Measurements from ENCODE around the gene ALPP. TPM values are rescaled to one million over a fixed set of nuclear protein-coding genes. Genes with fewer than 3 reads are reported as not detected.
"Not testable (repeated sequence)": the region's sequence is repeated elsewhere in the genome, so short reads cannot be mapped to it uniquely, and the experiment has no call there.

ALPP gene
- total RNA-seq, 2 donors from 2014 or later: not detected

DNA sequence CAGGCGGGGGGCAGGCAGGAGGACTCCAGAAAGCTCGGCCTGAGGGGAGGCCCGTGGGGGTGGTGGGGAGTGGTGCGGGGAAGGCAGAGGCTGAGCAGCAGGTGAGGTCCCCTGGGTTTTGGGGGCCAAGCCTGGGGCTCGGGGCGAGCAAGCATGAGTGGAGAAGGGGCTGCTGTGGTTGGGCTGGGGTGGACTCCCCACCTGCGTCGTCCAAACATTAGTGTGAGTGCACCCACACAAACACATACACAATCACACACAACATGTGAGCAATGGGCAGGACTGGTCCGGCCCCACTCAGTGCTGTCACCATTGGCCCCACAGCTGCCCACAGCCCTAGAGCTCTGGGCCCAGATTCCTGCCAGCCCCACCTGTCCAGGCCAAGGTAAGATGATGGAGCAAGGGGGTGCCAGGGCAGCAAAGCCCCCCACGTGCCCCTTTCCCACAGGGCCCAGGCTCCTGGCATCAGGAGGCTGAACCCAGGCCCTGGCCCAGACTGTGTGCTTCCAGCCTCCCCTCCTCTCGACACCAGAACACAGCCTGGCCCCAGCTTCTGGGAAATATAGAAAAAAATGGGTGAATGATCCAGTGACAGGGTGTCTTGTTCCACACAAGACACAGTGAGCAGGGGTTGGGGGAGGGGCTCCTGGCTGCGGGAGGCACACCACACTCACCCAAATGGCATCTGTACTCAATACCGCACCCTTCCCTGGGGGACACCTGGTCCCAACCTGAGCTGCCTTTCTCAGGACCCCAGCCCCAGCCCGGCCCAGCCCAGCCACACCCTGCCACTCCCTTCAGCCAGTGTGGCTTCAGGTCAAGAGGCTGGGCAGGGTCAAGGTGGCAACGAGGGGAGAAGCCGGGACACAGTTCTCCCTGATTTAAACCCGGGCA lies 463 bp upstream of the ALPP start:
- Histone ChIP-seq H3K9me3 (ENCODE audit: control insufficient read depth, low read length) (no peaks in the 10 kb centered on the region), H3K36me3 (ENCODE audit: control insufficient read depth, insufficient read depth, low read length) (no peaks in the 10 kb centered on the region), H3K4me3 (ENCODE audit: low read length) (no peak overlapping the region), H3K9ac (ENCODE audit: extremely low read depth, low read length, poor library complexity, severe bottlenecking) (no peak overlapping the region), H3K27ac (ENCODE audit: low read depth, low read length) (no peak overlapping the region), H3K4me1 (ENCODE audit: control insufficient read depth, insufficient read depth, low read length) (no peaks in the 10 kb centered on the region), H3K27me3 (ENCODE audit: control insufficient read depth, insufficient read depth, low read length, poor library complexity, severe bottlenecking) (no peaks in the 10 kb centered on the region)
- no peaks in the 10 kb centered on the region for H3K36me3 Mint-ChIP-seq (ENCODE audit: low read depth)
- TF ChIP-seq, protein P1, sequence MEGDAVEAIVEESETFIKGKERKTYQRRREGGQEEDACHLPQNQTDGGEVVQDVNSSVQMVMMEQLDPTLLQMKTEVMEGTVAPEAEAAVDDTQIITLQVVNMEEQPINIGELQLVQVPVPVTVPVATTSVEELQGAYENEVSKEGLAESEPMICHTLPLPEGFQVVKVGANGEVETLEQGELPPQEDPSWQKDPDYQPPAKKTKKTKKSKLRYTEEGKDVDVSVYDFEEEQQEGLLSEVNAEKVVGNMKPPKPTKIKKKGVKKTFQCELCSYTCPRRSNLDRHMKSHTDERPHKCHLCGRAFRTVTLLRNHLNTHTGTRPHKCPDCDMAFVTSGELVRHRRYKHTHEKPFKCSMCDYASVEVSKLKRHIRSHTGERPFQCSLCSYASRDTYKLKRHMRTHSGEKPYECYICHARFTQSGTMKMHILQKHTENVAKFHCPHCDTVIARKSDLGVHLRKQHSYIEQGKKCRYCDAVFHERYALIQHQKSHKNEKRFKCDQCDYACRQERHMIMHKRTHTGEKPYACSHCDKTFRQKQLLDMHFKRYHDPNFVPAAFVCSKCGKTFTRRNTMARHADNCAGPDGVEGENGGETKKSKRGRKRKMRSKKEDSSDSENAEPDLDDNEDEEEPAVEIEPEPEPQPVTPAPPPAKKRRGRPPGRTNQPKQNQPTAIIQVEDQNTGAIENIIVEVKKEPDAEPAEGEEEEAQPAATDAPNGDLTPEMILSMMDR (conservative IDR thresholded peaks at IDR 0.05): no peak
- H3K9me3 Mint-ChIP-seq: no peaks in the 10 kb centered on the region
- no peak overlapping the region for H3K4me3 Mint-ChIP-seq
- no peak overlapping the region for H3K27ac Mint-ChIP-seq
- peaks cover 16% of the 10 kb centered on the region for H3K27me3 Mint-ChIP-seq (ENCODE audit: insufficient read depth)
- DNase-seq: no peak
- peaks cover 4% of the 10 kb centered on the region for H3K4me1 Mint-ChIP-seq
- WGBS, 2 experiments (ENCODE audit: insufficient coverage in 1 of 2, insufficient read length in 1 of 2): 87 to 100% methylated on average over 1 to 17 of the region's 17 CpGs

DNA sequence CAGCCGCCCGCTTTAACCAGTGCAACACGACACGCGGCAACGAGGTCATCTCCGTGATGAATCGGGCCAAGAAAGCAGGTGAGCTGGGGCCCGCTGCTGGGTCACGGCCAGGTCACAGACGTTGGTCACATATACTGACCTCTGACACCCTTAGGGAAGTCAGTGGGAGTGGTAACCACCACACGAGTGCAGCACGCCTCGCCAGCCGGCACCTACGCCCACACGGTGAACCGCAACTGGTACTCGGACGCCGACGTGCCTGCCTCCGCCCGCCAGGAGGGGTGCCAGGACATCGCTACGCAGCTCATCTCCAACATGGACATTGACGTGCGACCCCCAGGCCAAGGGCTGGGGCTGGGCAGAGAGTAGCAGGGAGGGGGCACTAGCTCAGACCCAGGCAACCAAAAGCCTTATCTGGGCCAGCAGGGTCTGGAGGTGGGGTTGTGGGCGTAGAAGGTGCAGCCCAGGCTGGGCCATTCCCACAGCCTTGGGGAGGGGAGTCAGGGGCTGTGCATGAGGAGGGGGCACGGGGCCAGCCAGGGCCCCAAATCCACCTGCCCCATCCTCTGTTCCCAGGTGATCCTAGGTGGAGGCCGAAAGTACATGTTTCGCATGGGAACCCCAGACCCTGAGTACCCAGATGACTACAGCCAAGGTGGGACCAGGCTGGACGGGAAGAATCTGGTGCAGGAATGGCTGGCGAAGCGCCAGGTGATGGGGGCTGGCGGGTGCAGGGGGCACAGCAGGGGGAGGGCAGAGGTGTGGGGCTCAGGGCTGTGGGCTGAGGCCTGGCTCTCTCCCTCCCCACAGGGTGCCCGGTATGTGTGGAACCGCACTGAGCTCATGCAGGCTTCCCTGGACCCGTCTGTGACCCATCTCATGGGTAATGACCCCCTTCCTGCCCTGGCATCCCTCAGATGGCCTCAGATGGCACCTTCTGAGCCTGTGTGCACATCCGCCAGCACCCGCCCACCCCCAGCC lies 1.3 kb downstream of the ALPP start:
- DNase-seq; H3K9me3 Mint-ChIP-seq; H3K36me3 ChIP-seq (ENCODE audit: control insufficient read depth, insufficient read depth, low read length); H3K27ac Mint-ChIP-seq; H3K27ac ChIP-seq (ENCODE audit: low read depth, low read length); H3K4me1 ChIP-seq (ENCODE audit: control insufficient read depth, insufficient read depth, low read length); H3K4me3 Mint-ChIP-seq; H3K36me3 Mint-ChIP-seq (ENCODE audit: low read depth); H3K4me3 ChIP-seq (ENCODE audit: low read length); H3K4me1 Mint-ChIP-seq; H3K9me3 ChIP-seq (ENCODE audit: control insufficient read depth, low read length); H3K9ac ChIP-seq (ENCODE audit: extremely low read depth, low read length, poor library complexity, severe bottlenecking): not testable (repeated sequence)
- peaks cover 14% of the 10 kb centered on the region for H3K27me3 ChIP-seq (ENCODE audit: control insufficient read depth, insufficient read depth, low read length, poor library complexity, severe bottlenecking)
- 91 to 95% methylated on average over 21 to 39 of the region's 41 CpGs for WGBS, 2 experiments (ENCODE audit: insufficient coverage in 1 of 2, insufficient read length in 1 of 2)
- H3K27me3 Mint-ChIP-seq (ENCODE audit: insufficient read depth): peaks cover 34% of the 10 kb centered on the region

DNA sequence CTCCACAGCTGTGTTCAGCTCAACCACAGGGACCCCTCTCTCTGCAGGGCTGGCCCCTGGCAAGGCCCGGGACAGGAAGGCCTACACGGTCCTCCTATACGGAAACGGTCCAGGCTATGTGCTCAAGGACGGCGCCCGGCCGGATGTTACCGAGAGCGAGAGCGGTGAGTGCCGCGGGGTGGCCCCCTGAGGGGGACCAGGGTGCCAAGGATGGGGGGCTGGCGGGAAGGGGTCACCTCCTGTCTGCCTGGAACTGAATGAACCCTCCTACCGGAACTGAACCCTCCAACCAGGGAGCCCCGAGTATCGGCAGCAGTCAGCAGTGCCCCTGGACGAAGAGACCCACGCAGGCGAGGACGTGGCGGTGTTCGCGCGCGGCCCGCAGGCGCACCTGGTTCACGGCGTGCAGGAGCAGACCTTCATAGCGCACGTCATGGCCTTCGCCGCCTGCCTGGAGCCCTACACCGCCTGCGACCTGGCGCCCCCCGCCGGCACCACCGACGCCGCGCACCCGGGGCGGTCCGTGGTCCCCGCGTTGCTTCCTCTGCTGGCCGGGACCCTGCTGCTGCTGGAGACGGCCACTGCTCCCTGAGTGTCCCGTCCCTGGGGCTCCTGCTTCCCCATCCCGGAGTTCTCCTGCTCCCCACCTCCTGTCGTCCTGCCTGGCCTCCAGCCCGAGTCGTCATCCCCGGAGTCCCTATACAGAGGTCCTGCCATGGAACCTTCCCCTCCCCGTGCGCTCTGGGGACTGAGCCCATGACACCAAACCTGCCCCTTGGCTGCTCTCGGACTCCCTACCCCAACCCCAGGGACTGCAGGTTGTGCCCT lies 2.9 kb downstream of the ALPP start:
- H3K27ac Mint-ChIP-seq; H3K4me1 Mint-ChIP-seq; H3K4me1 ChIP-seq (ENCODE audit: control insufficient read depth, insufficient read depth, low read length); H3K9me3 ChIP-seq (ENCODE audit: control insufficient read depth, low read length); H3K27ac ChIP-seq (ENCODE audit: low read depth, low read length); H3K9ac ChIP-seq (ENCODE audit: extremely low read depth, low read length, poor library complexity, severe bottlenecking); H3K4me3 ChIP-seq (ENCODE audit: low read length); H3K4me3 Mint-ChIP-seq; H3K36me3 Mint-ChIP-seq (ENCODE audit: low read depth); H3K9me3 Mint-ChIP-seq; DNase-seq; H3K36me3 ChIP-seq (ENCODE audit: control insufficient read depth, insufficient read depth, low read length): not testable (repeated sequence)
- H3K27me3 Mint-ChIP-seq (ENCODE audit: insufficient read depth): peaks cover 49% of the 10 kb centered on the region
- 93 to 95% methylated on average over 28 to 59 of the region's 59 CpGs for WGBS, 2 experiments (ENCODE audit: insufficient coverage in 1 of 2, insufficient read length in 1 of 2)
- TF ChIP-seq, protein P1 (conservative IDR thresholded peaks at IDR 0.05): peak; percentile 64
- H3K27me3 ChIP-seq (ENCODE audit: control insufficient read depth, insufficient read depth, low read length, poor library complexity, severe bottlenecking): peaks cover 29% of the 10 kb centered on the region

Data from endodermal cell (in vitro differentiated cells).